Measurements from ENCODE around the gene VAV3. TPM values are rescaled to one million over a fixed set of nuclear protein-coding genes. Genes with fewer than 3 reads are reported as not detected.

Gene VAV3
- total RNA-seq, 4 donors from 2014 or later: 2.2 to 20.4 (median 4.0) TPM

DNA sequence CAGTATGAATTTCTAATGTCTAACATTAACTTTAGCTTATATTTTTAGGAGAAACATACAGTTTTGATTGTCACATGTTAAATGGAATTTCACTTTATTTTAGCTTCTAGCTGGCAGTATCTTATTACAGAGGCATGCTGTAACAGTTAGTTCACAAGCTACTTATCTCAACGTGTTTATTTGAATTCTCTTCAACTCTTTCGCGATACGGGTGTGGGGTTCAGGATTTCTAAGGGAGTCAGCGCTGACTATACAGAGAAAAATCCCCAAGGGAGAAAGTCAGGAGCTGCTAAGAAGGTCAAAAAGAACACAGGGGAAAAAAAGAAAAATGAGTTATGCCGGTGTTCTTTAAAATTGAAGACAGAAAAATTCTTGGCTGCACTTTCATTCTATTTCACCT, 296.2 kb downstream of the VAV3 start:
- peaks cover 0 to 6% (median 0%) of the 10 kb centered on the region in 4 donors for H3K4me1 ChIP-seq
- no peaks in the 10 kb centered on the region for H3K27me3 ChIP-seq
- H3K4me3 ChIP-seq: no peak overlapping the region
- no peaks in the 10 kb centered on the region for H3K9me3 ChIP-seq
- no peak for DNase-seq (ENCODE audit: low spot score in 2 of 2)
- 51 to 66% methylated on average over 6 of the region's 6 CpGs for WGBS, 2 donors
- H3K36me3 ChIP-seq: no peaks in the 10 kb centered on the region
- H3K27ac ChIP-seq: no peak overlapping the region
- TF ChIP-seq, protein P1, sequence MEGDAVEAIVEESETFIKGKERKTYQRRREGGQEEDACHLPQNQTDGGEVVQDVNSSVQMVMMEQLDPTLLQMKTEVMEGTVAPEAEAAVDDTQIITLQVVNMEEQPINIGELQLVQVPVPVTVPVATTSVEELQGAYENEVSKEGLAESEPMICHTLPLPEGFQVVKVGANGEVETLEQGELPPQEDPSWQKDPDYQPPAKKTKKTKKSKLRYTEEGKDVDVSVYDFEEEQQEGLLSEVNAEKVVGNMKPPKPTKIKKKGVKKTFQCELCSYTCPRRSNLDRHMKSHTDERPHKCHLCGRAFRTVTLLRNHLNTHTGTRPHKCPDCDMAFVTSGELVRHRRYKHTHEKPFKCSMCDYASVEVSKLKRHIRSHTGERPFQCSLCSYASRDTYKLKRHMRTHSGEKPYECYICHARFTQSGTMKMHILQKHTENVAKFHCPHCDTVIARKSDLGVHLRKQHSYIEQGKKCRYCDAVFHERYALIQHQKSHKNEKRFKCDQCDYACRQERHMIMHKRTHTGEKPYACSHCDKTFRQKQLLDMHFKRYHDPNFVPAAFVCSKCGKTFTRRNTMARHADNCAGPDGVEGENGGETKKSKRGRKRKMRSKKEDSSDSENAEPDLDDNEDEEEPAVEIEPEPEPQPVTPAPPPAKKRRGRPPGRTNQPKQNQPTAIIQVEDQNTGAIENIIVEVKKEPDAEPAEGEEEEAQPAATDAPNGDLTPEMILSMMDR (IDR thresholded peaks at IDR 0.05): no peak
- TF ChIP-seq POLR2A (IDR thresholded peaks at IDR 0.05) (no peak), EP300 (IDR thresholded peaks at IDR 0.05) (no peak)

GRCh38 chr1:107666493-107666892, 298.5 kb downstream of the VAV3 start:
- Histone ChIP-seq H3K27me3 (no peaks in the 10 kb centered on the region), H3K4me1 (peaks cover 0 to 6% (median 0%) of the 10 kb centered on the region in 4 donors), H3K4me3 (no peak overlapping the region), H3K9me3 (no peaks in the 10 kb centered on the region), H3K36me3 (no peaks in the 10 kb centered on the region), H3K27ac (no peak overlapping the region)
- TF ChIP-seq POLR2A (IDR thresholded peaks at IDR 0.05): no peak
- no peak for TF ChIP-seq EP300 (IDR thresholded peaks at IDR 0.05)
- TF ChIP-seq, protein P1 (IDR thresholded peaks at IDR 0.05): no peak
- no peak for DNase-seq (ENCODE audit: low spot score in 2 of 2)
- WGBS, 2 donors: 68 to 83% methylated on average over 5 of the region's 5 CpGs

DNA sequence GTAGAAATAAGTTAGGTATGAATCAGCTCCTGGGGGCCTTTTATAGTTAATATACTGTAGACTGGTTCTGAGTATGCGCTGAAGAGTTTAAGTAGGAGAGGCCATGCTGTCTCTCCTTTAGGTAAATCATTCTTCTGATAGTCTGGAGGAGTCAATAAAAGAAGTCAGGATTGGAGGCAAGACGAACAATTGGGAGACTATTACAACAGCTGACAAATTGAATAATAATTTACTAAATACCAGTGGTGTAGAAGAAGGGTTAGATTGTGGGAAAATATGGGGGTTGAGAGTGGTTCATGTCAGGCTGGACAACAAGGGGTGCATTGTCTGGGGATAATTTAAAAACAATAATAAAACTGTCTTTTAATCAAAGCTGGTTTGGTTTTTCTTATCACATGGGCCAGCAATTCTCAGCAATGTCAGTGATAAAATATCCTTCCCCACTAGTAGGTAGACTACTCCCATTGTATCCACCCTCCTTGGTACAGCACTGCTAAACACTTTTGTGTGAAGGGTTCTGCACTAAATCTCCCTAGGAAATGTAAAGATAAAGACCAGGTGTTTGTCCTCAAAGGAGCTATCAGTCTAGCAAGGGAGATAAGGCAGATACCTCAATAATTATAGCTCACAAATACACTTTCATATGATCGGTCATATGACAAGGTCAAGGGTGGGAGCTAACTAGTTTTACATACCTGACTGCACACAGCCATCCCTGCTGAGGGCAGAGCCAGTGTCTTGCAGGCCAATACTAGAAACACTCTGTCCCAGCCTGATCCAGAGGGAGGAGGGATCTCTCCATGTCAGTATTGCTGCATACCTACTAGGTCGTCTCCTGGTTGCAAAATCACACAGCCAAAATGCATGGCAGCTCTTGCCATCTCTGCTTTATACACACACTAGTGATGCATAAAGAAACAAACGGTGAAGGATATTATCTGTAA, 299.7 kb downstream of the VAV3 start:
- Histone ChIP-seq H3K9me3 (no peaks in the 10 kb centered on the region), H3K36me3 (no peaks in the 10 kb centered on the region), H3K27me3 (no peaks in the 10 kb centered on the region), H3K4me1 (peaks cover 0 to 3% (median 0%) of the 10 kb centered on the region in 4 donors), H3K4me3 (no peak overlapping the region), H3K27ac (no peak overlapping the region)
- WGBS, 2 donors: 68 to 70% methylated on average over 5 of the region's 5 CpGs
- DNase-seq (ENCODE audit: low spot score in 2 of 2): no peak
- TF ChIP-seq POLR2A (IDR thresholded peaks at IDR 0.05) (no peak), EP300 (IDR thresholded peaks at IDR 0.05) (no peak)
- TF ChIP-seq, protein P1 (IDR thresholded peaks at IDR 0.05): no peak

- H3K36me3 ChIP-seq: no peaks in the 10 kb centered on the region
- no peaks in the 10 kb centered on the region for H3K9me3 ChIP-seq
- DNase-seq (ENCODE audit: low spot score in 2 of 2): no peak
- no peak overlapping the region for H3K27ac ChIP-seq
- TF ChIP-seq EP300 (IDR thresholded peaks at IDR 0.05): no peak
- TF ChIP-seq, protein P1 (IDR thresholded peaks at IDR 0.05): no peak
- TF ChIP-seq POLR2A (IDR thresholded peaks at IDR 0.05): no peak
- H3K4me1 ChIP-seq: no peaks in the 10 kb centered on the region
- H3K4me3 ChIP-seq: no peak overlapping the region
- H3K27me3 ChIP-seq: no peaks in the 10 kb centered on the region
- WGBS, 2 donors: 70 to 74% methylated on average over 2 of the region's 2 CpGs
These were observed 302.0 kb downstream of the VAV3 start for GRCh38 chr1:107662971-107663370.

- Histone ChIP-seq H3K4me1 (no peaks in the 10 kb centered on the region), H3K9me3 (no peaks in the 10 kb centered on the region), H3K4me3 (no peak overlapping the region), H3K27ac (no peak overlapping the region), H3K36me3 (no peaks in the 10 kb centered on the region), H3K27me3 (no peaks in the 10 kb centered on the region)
- DNase-seq (ENCODE audit: low spot score in 2 of 2): no peak
- 68 to 70% methylated on average over 7 of the region's 7 CpGs for WGBS, 2 donors
- TF ChIP-seq, protein P1 (IDR thresholded peaks at IDR 0.05): no peak
- TF ChIP-seq POLR2A (IDR thresholded peaks at IDR 0.05) (no peak), EP300 (IDR thresholded peaks at IDR 0.05) (no peak)
These were observed 303.8 kb downstream of the VAV3 start for GRCh38 chr1:107661158-107661557.
